GM18870 (cell line): ENCODE measurements around the gene OR2T29.
"Not testable (repeated sequence)": the region's sequence is repeated elsewhere in the genome, so short reads cannot be mapped to it uniquely, and the experiment has no call there.

Experiments used
- ATAC-seq: cut with Tn5 transposase; IDR thresholded peaks from one replicate; pipeline ENCODE4 v1.9.1; 2021; ENCODE audit warnings: moderate library complexity; ENCODE audit not compliant: unreplicated experiment

OR2T29 gene

GRCh38 chr1:248521856-248522255 lies 40.7 kb downstream of the OR2T29 start:
- ATAC-seq, result no peak

- not testable (repeated sequence) for ATAC-seq
Measured at GRCh38 chr1:248510217-248510616, 52.4 kb downstream of the OR2T29 start.

- ATAC-seq, result not testable (repeated sequence)
Measured at GRCh38 chr1:248507773-248508172, 54.8 kb downstream of the OR2T29 start, which contains the start of gene OR2G6. Gene OR2G6, plus strand, starts transcription at chr1:248508073. Its CDS starts 13,574 bp downstream, at chr1:248521647.
